ENCODE data around the gene CASQ2.

DNA sequence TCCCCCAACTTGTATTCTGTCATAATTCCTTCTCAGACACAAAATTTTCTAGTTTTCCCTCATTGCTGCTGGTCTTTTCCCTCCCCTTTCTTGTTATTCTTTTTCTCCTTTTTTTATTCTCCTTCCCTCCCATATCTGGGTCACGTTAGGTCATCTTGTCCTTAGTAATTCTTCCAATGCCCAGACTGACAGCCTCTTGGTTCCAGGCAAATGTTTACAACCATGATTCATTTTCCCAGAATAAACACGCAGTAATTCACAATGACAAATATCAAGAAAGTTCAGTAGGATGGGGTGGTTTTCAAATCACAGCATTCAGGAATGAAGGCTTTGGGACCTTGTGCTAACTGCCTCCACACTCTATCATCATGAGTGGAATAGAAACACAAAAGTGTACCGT, 47.2 kb upstream of the CASQ2 start:
- TF ChIP-seq POLR2A (IDR thresholded peaks at IDR 0.05; ENCODE audit: low read depth, low read length) (no peak), FOS (IDR thresholded peaks at IDR 0.05; ENCODE audit: borderline replicate concordance, insufficient read depth, low read length) (no peak)
- TF ChIP-seq, protein P1, sequence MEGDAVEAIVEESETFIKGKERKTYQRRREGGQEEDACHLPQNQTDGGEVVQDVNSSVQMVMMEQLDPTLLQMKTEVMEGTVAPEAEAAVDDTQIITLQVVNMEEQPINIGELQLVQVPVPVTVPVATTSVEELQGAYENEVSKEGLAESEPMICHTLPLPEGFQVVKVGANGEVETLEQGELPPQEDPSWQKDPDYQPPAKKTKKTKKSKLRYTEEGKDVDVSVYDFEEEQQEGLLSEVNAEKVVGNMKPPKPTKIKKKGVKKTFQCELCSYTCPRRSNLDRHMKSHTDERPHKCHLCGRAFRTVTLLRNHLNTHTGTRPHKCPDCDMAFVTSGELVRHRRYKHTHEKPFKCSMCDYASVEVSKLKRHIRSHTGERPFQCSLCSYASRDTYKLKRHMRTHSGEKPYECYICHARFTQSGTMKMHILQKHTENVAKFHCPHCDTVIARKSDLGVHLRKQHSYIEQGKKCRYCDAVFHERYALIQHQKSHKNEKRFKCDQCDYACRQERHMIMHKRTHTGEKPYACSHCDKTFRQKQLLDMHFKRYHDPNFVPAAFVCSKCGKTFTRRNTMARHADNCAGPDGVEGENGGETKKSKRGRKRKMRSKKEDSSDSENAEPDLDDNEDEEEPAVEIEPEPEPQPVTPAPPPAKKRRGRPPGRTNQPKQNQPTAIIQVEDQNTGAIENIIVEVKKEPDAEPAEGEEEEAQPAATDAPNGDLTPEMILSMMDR (IDR thresholded peaks at IDR 0.05; ENCODE audit: extremely low read depth in 1 of 2, insufficient read depth in 1 of 2, low read depth in 1 of 2, low read length in 2 of 2), result no peak
- TF ChIP-seq, protein P2, sequence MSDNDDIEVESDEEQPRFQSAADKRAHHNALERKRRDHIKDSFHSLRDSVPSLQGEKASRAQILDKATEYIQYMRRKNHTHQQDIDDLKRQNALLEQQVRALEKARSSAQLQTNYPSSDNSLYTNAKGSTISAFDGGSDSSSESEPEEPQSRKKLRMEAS (IDR thresholded peaks at IDR 0.05; ENCODE audit: insufficient read depth, insufficient read length), result no peak

All from endothelial cell of umbilical vein (primary cell).